ENCODE data around the gene TMEM151B.

TMEM151B gene

DNA sequence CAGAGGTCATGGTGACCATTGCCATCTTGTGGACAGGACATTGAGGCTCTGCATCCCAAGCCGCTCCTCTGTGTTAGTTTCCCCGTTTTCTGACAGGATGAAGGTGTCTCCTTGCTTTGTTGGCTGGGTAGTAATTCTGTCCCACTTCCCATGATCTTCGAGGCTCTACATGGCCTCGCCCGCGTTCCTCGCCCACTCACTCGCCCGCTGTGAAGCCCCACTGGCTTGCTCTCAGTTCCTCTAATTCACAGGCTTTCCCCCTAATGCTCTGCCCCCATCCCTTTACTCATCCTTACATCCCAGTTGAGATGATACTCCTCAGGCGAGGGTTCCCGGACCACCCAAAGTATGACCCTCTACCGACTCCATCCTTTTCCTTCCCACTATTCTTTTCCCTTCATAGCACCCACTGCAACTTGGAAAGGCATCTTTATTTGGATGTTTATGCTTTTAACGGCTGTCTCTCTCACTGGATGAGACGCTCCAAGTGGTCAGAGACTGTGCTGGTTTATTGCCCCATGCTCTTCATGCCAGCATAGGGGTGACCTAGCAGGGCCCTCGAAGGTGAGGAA, 12.4 kb upstream of the TMEM151B start:
- TF ChIP-seq TCF12 (IDR thresholded peaks at IDR 0.05; ENCODE audit: low read depth) (no peak), CEBPB (IDR thresholded peaks at IDR 0.05) (no peak), EP300 (IDR thresholded peaks at IDR 0.05; ENCODE audit: borderline replicate concordance) (no peak), ZBTB7A (IDR thresholded peaks at IDR 0.05; ENCODE audit: low read depth) (no peak), CREB1 (IDR thresholded peaks at IDR 0.05; ENCODE audit: low read depth) (no peak), FOXM1 (IDR thresholded peaks at IDR 0.05; ENCODE audit: borderline replicate concordance, low read depth) (no peak), NFIC (IDR thresholded peaks at IDR 0.05) (no peak), TAF1 (IDR thresholded peaks at IDR 0.05; ENCODE audit: low read depth) (no peak), TEAD4 (IDR thresholded peaks at IDR 0.05) (no peak)
- TF ChIP-seq, protein P1, sequence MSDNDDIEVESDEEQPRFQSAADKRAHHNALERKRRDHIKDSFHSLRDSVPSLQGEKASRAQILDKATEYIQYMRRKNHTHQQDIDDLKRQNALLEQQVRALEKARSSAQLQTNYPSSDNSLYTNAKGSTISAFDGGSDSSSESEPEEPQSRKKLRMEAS (IDR thresholded peaks at IDR 0.05): no peak
- TF ChIP-seq, protein P2, sequence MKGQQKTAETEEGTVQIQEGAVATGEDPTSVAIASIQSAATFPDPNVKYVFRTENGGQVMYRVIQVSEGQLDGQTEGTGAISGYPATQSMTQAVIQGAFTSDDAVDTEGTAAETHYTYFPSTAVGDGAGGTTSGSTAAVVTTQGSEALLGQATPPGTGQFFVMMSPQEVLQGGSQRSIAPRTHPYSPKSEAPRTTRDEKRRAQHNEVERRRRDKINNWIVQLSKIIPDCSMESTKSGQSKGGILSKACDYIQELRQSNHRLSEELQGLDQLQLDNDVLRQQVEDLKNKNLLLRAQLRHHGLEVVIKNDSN (IDR thresholded peaks at IDR 0.05): no peak
- TF ChIP-seq, protein P3, sequence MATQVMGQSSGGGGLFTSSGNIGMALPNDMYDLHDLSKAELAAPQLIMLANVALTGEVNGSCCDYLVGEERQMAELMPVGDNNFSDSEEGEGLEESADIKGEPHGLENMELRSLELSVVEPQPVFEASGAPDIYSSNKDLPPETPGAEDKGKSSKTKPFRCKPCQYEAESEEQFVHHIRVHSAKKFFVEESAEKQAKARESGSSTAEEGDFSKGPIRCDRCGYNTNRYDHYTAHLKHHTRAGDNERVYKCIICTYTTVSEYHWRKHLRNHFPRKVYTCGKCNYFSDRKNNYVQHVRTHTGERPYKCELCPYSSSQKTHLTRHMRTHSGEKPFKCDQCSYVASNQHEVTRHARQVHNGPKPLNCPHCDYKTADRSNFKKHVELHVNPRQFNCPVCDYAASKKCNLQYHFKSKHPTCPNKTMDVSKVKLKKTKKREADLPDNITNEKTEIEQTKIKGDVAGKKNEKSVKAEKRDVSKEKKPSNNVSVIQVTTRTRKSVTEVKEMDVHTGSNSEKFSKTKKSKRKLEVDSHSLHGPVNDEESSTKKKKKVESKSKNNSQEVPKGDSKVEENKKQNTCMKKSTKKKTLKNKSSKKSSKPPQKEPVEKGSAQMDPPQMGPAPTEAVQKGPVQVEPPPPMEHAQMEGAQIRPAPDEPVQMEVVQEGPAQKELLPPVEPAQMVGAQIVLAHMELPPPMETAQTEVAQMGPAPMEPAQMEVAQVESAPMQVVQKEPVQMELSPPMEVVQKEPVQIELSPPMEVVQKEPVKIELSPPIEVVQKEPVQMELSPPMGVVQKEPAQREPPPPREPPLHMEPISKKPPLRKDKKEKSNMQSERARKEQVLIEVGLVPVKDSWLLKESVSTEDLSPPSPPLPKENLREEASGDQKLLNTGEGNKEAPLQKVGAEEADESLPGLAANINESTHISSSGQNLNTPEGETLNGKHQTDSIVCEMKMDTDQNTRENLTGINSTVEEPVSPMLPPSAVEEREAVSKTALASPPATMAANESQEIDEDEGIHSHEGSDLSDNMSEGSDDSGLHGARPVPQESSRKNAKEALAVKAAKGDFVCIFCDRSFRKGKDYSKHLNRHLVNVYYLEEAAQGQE (IDR thresholded peaks at IDR 0.05; ENCODE audit: low read depth): no peak

DNA sequence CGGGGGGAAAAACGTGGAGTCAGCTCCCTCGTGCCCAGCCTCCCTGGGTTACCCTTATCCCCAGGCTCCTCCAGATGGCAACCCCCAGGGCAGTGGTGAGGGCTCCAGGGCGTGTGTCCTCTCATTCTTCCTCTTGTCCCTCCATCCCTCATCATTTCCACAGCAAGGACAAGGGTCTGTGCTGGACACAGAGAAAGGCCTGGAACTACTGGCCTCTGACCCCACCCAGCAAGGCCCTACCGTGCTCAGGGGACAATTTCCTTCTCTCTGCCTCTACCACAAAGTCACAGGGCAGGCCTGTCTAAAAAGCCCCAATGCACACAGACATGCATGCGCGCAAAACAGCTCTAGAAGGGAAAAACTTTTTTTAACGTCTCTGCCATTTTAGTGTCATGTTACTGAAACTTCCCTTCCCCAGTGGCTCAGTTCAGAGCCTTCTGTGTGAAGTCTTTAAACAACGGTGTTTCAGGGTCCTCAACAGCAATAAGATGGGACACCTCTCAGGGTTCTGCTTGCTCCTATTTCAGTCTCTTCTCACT, 11.9 kb upstream of the TMEM151B start:
- TF ChIP-seq EGR1 (IDR thresholded peaks at IDR 0.05): no peak
- TF ChIP-seq TEAD4 (IDR thresholded peaks at IDR 0.05): no peak
- TF ChIP-seq RAD21 (IDR thresholded peaks at IDR 0.05; ENCODE audit: low read depth): no peak
- TF ChIP-seq, protein P2 (IDR thresholded peaks at IDR 0.05): no peak
- TF ChIP-seq FOXM1 (IDR thresholded peaks at IDR 0.05; ENCODE audit: borderline replicate concordance, low read depth): no peak
- no peak for TF ChIP-seq TAF1 (IDR thresholded peaks at IDR 0.05; ENCODE audit: low read depth)
- TF ChIP-seq CREB1 (IDR thresholded peaks at IDR 0.05; ENCODE audit: low read depth): no peak

DNA sequence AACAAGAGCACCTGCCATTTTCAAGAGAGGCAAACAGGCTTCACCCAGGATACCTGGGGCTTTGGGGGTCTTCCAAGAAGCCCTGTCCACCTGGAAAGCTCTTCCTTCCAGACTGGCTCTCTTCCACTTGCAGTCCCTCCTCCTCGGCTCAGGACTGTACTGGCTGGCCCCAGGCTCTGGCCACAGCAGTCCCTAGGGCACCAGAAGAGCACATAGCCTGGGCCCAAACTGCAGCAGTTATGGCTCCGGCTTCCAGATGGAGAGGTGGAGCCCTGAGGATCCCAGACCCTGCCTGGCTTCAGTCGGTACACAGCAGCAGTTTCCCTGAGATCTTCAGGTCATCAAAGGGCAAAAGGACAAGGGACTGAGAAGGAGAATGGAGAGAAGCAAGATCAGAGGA, 11.3 kb upstream of the TMEM151B start:
- no peak for TF ChIP-seq TCF12 (IDR thresholded peaks at IDR 0.05; ENCODE audit: low read depth)
- TF ChIP-seq ZBTB7A (IDR thresholded peaks at IDR 0.05; ENCODE audit: low read depth): no peak
- no peak for TF ChIP-seq CREB1 (IDR thresholded peaks at IDR 0.05; ENCODE audit: low read depth)
- no peak for TF ChIP-seq EGR1 (IDR thresholded peaks at IDR 0.05)
- no peak for TF ChIP-seq EP300 (IDR thresholded peaks at IDR 0.05; ENCODE audit: borderline replicate concordance)
- no peak for TF ChIP-seq TAF1 (IDR thresholded peaks at IDR 0.05; ENCODE audit: low read depth)
- TF ChIP-seq, protein P2 (IDR thresholded peaks at IDR 0.05): no peak
- TF ChIP-seq, protein P3 (IDR thresholded peaks at IDR 0.05; ENCODE audit: low read depth): no peak

DNA sequence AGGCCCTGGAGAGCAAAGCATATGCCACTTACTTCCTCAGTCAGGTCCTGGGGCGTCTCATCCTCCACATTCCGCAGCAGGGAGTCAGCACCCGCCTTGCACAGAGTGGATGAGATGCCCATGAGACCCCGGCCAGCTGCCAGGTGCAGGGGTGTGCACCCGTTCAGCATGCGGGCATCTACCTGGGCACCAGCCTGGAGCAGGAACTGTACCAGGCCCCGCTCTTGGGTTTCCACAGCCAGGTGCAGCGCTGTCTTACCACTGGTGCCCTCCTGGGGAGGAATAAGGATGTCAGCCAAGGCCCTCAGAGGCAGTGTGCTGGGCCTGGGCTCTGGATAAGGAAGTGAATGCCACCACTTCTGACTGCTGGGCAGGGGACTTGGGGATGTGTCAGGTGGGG, 10.2 kb upstream of the TMEM151B start:
- TF ChIP-seq, protein P3 (IDR thresholded peaks at IDR 0.05; ENCODE audit: low read depth): no peak
- TF ChIP-seq ZBTB7A (IDR thresholded peaks at IDR 0.05; ENCODE audit: low read depth): no peak
- no peak for TF ChIP-seq RAD21 (IDR thresholded peaks at IDR 0.05; ENCODE audit: low read depth)
- no peak for TF ChIP-seq CEBPB (IDR thresholded peaks at IDR 0.05)
- no peak for TF ChIP-seq TCF12 (IDR thresholded peaks at IDR 0.05; ENCODE audit: low read depth)
- TF ChIP-seq FOXM1 (IDR thresholded peaks at IDR 0.05; ENCODE audit: borderline replicate concordance, low read depth): no peak
